Erythroblast (primary cell): ENCODE data around the gene FCGR3A.
"Not testable (repeated sequence)": the region's sequence is repeated elsewhere in the genome, so short reads cannot be mapped to it uniquely, and the experiment has no call there.

ENCODE experiments used
- GATA1 ChIP-seq: IDR thresholded peaks from 2 replicates; pipeline ENCODE4 v1.6.1; 2011; ENCODE audit warnings: low read depth, mild to moderate bottlenecking, control low read depth, low read length, moderate library complexity
- POLR2A ChIP-seq: IDR thresholded peaks from 2 replicates; pipeline ENCODE4 v1.6.1; 2011; ENCODE audit warnings: mild to moderate bottlenecking, low read length

GRCh38 chr1:161530671-161531641 is 18.7 kb downstream of the FCGR3A start:
- peak; percentile 80 for TF ChIP-seq POLR2A
- not testable (repeated sequence) for TF ChIP-seq GATA1
